Psoas muscle (tissue), 8 donors: ENCODE results near the gene PRDX1. TPM values are rescaled to one million over a fixed set of nuclear protein-coding genes. Genes with fewer than 3 reads are reported as not detected.
"Not testable (repeated sequence)": the region's sequence is repeated elsewhere in the genome, so short reads cannot be mapped to it uniquely, and the experiment has no call there.

Source experiments
- ATAC-seq, 4 donors: fragments of 200-7000 bp; cut with Tn5 transposase; one replicate each; pipeline ENCODE4 v1.9.1; 2020; ENCODE audit warnings: moderate library complexity in 3 of 4, mild to moderate bottlenecking in 2 of 4
- DNase-seq, 2 donors: peaks; one replicate each; pipeline ENCODE4 v3.0.0-alpha.2; 2020
- H3K27ac ChIP-seq: fragments of 200-600 bp; one replicate; pipeline ENCODE4 v1.8.0; 2022
- H3K27me3 ChIP-seq, 3 donors: fragments of 200-600 bp in 1 of 3; one replicate each; pipeline versions ENCODE4 v1.6.1 to v1.8.0; 2013 to 2022; ENCODE audit warnings: low read length in 2 of 3, mild to moderate bottlenecking in 2 of 3, moderate library complexity in 1 of 3; ENCODE audit not compliant: insufficient read depth in 3 of 3
- H3K36me3 ChIP-seq, 2 donors: fragments of 200-600 bp in 1 of 2; one replicate each; pipeline versions ENCODE4 v1.6.1 to v1.8.0; 2013 to 2022; ENCODE audit warnings: low read depth in 1 of 2, mild to moderate bottlenecking in 1 of 2, moderate library complexity in 1 of 2; ENCODE audit not compliant: insufficient read depth in 1 of 2
- H3K4me1 ChIP-seq: fragments of 200-600 bp; one replicate; pipeline ENCODE4 v1.8.0; 2022
- H3K4me3 ChIP-seq: fragments of 200-600 bp; one replicate; pipeline ENCODE4 v1.8.0; 2022; ENCODE audit warnings: mild to moderate bottlenecking
- H3K9me3 ChIP-seq: fragments of 200-600 bp; one replicate; pipeline ENCODE4 v1.8.0; 2022
- CTCF ChIP-seq: fragments of 200-600 bp; IDR thresholded peaks from one replicate; pipeline ENCODE4 v1.8.0; 2022; ENCODE audit warnings: antibody characterized with exemption
- WGBS, 3 donors: extraction: QIAGEN DNeasy Blood & Tissue Kit; methylation state at CpG; one replicate each; pipeline versions ENCODE4 v1.1.6 to v1.1.7; 2013; 5-methylcytosine and 5-hydroxymethylcytosine counted together
- intact Hi-C, 2 donors: fragments of 100-400 bp; cut with DNase I; formaldehyde crosslinking; loops; one replicate each; pipeline versions ENCODE4 v1.11.0 to v1.14.2; 2022
- polyA plus RNA-seq, 3 donors: library from polyadenylated mRNA; stranded (reverse); fragments of 200-250 nt; gene quantifications; one replicate each; pipeline ENCODE4 v1.2.3, GENCODE V29; 2013
- total RNA-seq, 4 donors: library from RNA; stranded (reverse); fragmentation: NEBNext Ultra II Directional in 2 of 4; extraction: Animal tissue kit (Norgen Biotek cat#: 25700) in 2 of 4; gene quantifications; one replicate each; pipeline versions ENCODE4 v1.2.1 to v1.2.4, GENCODE V29; 2021 to 2023
- donor health status: healthy with polysubstance abuse.
- donor health status: DM: no; HTN: no; CAD: no; lungs with moderate emphysema.
- donor health status: Bipolar disorder and iron deficiency.
- donor health status: healthy.
- donor health status: DM: yes; HTN: yes; CAD: no.
- donor health status: DM: no; HTN: no; CAD: no.
- donor health status: DM: no; HTN: no; CAD: no.
- donor health status: DM: yes; HTN: yes; CAD: no.

Gene PRDX1
- total and polyA plus RNA-seq, 7 donors = 354 to 1,179 (median 524) TPM

- DNase-seq = no peak
- Histone ChIP-seq H3K4me3 (no peak overlapping the region), H3K36me3 (no peaks in the 10 kb centered on the region), H3K4me1 (no peaks in the 10 kb centered on the region), H3K27me3 (no peaks in the 10 kb centered on the region), H3K27ac (no peak overlapping the region), H3K9me3 (no peaks in the 10 kb centered on the region)
- intact Hi-C loops = no loop called here
- 75 to 80% (median 77%) methylated on average over 4 of the region's 4 CpGs for WGBS, 3 donors
- no peak for TF ChIP-seq CTCF
- no peak for ATAC-seq
Measured at GRCh38 chr1:45478121-45478814, 43.4 kb downstream of the PRDX1 start.

DNA sequence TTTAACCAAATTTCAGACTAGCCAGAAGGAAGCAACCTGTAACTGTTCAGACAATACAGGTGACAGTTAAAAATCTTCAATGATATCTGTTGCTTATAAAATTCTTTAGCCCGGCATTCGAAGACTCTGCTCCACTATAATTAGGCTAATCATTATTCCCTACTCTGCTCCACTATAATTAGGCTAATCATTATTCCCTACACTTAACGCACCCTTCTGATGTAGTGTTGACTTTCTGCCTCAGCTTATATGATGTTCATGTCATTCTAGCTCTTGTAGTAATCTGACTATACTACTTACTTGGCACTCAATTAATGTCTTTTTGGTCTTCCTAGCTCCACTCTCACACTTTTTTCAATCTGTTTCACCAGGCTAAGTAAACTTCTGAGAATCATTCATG lies 44.0 kb downstream of the PRDX1 start:
- H3K4me3 ChIP-seq = no peak overlapping the region
- H3K9me3 ChIP-seq = no peaks in the 10 kb centered on the region
- ATAC-seq (no peak), DNase-seq (no peak)
- H3K27ac ChIP-seq = no peak overlapping the region
- no peaks in the 10 kb centered on the region for H3K27me3 ChIP-seq
- H3K36me3 ChIP-seq = no peaks in the 10 kb centered on the region
- intact Hi-C loops = no loop called here
- WGBS, 3 donors = 91 to 93% (median 91%) methylated on average over 3 of the region's 3 CpGs
- H3K4me1 ChIP-seq = no peaks in the 10 kb centered on the region
- TF ChIP-seq CTCF = no peak

GRCh38 chr1:45474194-45474593 lies 47.5 kb downstream of the PRDX1 start:
- H3K27me3 ChIP-seq, H3K4me3 ChIP-seq, H3K4me1 ChIP-seq, H3K9me3 ChIP-seq, H3K27ac ChIP-seq, ATAC-seq, intact Hi-C loops, H3K36me3 ChIP-seq, DNase-seq: not testable (repeated sequence)
- 97 to 98% (median 97%) methylated on average over 6 of the region's 6 CpGs for WGBS, 3 donors

GRCh38 chr1:45473302-45473701 lies 48.4 kb downstream of the PRDX1 start:
- no peaks in the 10 kb centered on the region for H3K27me3 ChIP-seq
- 81 to 88% (median 83%) methylated on average over 2 of the region's 2 CpGs for WGBS, 3 donors
- no peaks in the 10 kb centered on the region for H3K36me3 ChIP-seq
- DNase-seq (no peak), ATAC-seq (no peak)
- intact Hi-C loops = no loop called here
- no peaks in the 10 kb centered on the region for H3K4me1 ChIP-seq
- no peaks in the 10 kb centered on the region for H3K9me3 ChIP-seq
- H3K4me3 ChIP-seq = no peak overlapping the region
- TF ChIP-seq CTCF = no peak
- no peak overlapping the region for H3K27ac ChIP-seq

- no peaks in the 10 kb centered on the region for H3K27me3 ChIP-seq
- no peak for TF ChIP-seq CTCF
- WGBS, 3 donors = 41 to 52% (median 50%) methylated on average over 2 of the region's 2 CpGs
- H3K9me3 ChIP-seq = no peaks in the 10 kb centered on the region
- H3K4me3 ChIP-seq = no peak overlapping the region
- no peak for DNase-seq
- no peaks in the 10 kb centered on the region for H3K36me3 ChIP-seq
- no peak for ATAC-seq
- H3K4me1 ChIP-seq = no peaks in the 10 kb centered on the region
- intact Hi-C loops = no loop called here
- H3K27ac ChIP-seq = no peak overlapping the region
Measured at GRCh38 chr1:45470306-45470798, 51.3 kb downstream of the PRDX1 start.

DNA sequence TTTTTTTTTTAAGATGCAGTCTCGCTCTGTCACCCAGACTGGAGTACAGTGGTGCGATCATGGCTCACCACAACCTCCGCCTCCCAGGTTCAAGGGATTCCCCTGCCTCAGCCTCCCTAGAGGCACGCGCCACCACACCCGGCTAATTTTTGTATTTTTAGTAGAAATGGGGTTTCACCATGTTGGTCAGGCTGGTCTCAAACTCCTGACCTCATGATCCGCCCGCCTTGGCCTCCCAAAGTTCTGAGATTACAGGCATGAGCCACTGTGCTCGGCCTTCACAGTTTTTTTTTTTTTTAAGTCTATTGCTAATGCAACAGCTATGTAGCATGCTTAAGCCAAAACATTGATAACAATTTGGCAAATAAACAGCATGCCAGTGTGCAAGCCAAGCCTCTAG lies 54.3 kb downstream of the PRDX1 start:
- H3K4me3 ChIP-seq, H3K27me3 ChIP-seq, ATAC-seq, intact Hi-C loops, H3K36me3 ChIP-seq, H3K9me3 ChIP-seq, H3K27ac ChIP-seq, DNase-seq, H3K4me1 ChIP-seq: not testable (repeated sequence)
- WGBS, 3 donors = 92 to 97% (median 96%) methylated on average over 9 of the region's 9 CpGs
